Right cardiac atrium (tissue), 5 donors: ENCODE measurements around the gene C20orf144. TPM values are rescaled to one million over a fixed set of nuclear protein-coding genes. Genes with fewer than 3 reads are reported as not detected.
"Not testable (repeated sequence)": the region's sequence is repeated elsewhere in the genome, so short reads cannot be mapped to it uniquely, and the experiment has no call there.

Source experiments
- ATAC-seq, 2 donors: fragments of 200-7000 bp; cut with Tn5 transposase; one replicate each; pipeline versions ENCODE4 v1.8.0 to v1.9.1; 2020; ENCODE audit warnings: moderate library complexity in 2 of 2, mild to moderate bottlenecking in 1 of 2
- DNase-seq, 3 donors: peaks; one replicate each; pipeline ENCODE4 v3.0.0-alpha.2; 2020
- H3K27ac ChIP-seq: one replicate; pipeline ENCODE4 v1.5.1; 2013; ENCODE audit warnings: mild to moderate bottlenecking, low read length, control low read depth, moderate library complexity
- H3K27me3 ChIP-seq: one replicate; pipeline ENCODE4 v1.6.1; 2013; ENCODE audit not compliant: control insufficient read depth, insufficient read depth
- H3K4me1 ChIP-seq: one replicate; pipeline ENCODE4 v1.6.1; 2013; ENCODE audit warnings: low read length; ENCODE audit not compliant: control insufficient read depth, insufficient read depth
- H3K4me3 ChIP-seq: one replicate; pipeline ENCODE4 v1.5.1; 2013; ENCODE audit warnings: low read length, control low read depth
- H3K9me3 ChIP-seq: one replicate; pipeline ENCODE4 v1.6.1; 2013; ENCODE audit warnings: low read length; ENCODE audit not compliant: control insufficient read depth
- WGBS: extraction: QIAGEN DNeasy Blood & Tissue Kit; methylation state at CpG from one replicate; pipeline ENCODE4 v1.1.7; 2013; 5-methylcytosine and 5-hydroxymethylcytosine counted together
- intact Hi-C, 4 donors: fragments of 100-400 bp; cut with DNase I; formaldehyde crosslinking; loops; one replicate each; pipeline versions ENCODE4 v1.11.0 to v1.14.0; 2022 to 2023
- polyA plus RNA-seq: library from polyadenylated mRNA; stranded (reverse); fragments of 200-250 nt; gene quantifications from one replicate; pipeline ENCODE4 v1.2.3, GENCODE V29; 2013
- total RNA-seq, 4 donors: library from RNA; stranded (reverse); fragmentation: NEBNext Ultra II Directional; extraction: Animal tissue kit (Norgen Biotek cat#: 25700); gene quantifications; one replicate each; pipeline ENCODE4 v1.2.1, GENCODE V29; 2021
- donor health status: healthy with polysubstance abuse.
- donor health status: DM: no; HTN: yes; CAD: no.
- donor health status: DM: no; HTN: no; CAD: no.
- donor health status: DM: no; HTN: yes; CAD: no; lungs with severe emphysema.
- donor health status: DM: yes; HTN: yes; CAD: no.

Gene C20orf144
- total and polyA plus RNA-seq, 5 donors = 0.05 TPM; not detected in 4

- H3K4me3 ChIP-seq = no peak overlapping the region
- H3K27ac ChIP-seq = no peak overlapping the region
- intact Hi-C loops = no loop called here
- WGBS = 83% methylated on average over 3 of the region's 3 CpGs
- H3K27me3 ChIP-seq = no peaks in the 10 kb centered on the region
- no peaks in the 10 kb centered on the region for H3K9me3 ChIP-seq
- H3K4me1 ChIP-seq = no peaks in the 10 kb centered on the region
- DNase-seq (no peak), ATAC-seq (no peak)
Measured at GRCh38 chr20:33687993-33688937, 26.1 kb downstream of the C20orf144 start.

- Histone ChIP-seq H3K4me1 (no peaks in the 10 kb centered on the region), H3K4me3 (no peak overlapping the region), H3K27ac (no peak overlapping the region), H3K9me3 (no peaks in the 10 kb centered on the region), H3K27me3 (no peaks in the 10 kb centered on the region)
- 62% methylated on average over 3 of the region's 3 CpGs for WGBS
- DNase-seq (peak in 1 of 3 donors; percentile 55), ATAC-seq (peak in 1 of 2 donors; percentile 5)
- intact Hi-C loops = no loop called here
Measured at GRCh38 chr20:33688938-33689424, 26.9 kb downstream of the C20orf144 start.

GRCh38 chr20:33689493-33689892 is 27.4 kb downstream of the C20orf144 start:
- DNase-seq (no peak), ATAC-seq (no peak)
- H3K27ac ChIP-seq = no peak overlapping the region
- no peaks in the 10 kb centered on the region for H3K4me1 ChIP-seq
- H3K27me3 ChIP-seq = no peaks in the 10 kb centered on the region
- 88% methylated on average over 1 of the region's 1 CpG for WGBS
- no peak overlapping the region for H3K4me3 ChIP-seq
- intact Hi-C loops = no loop called here
- no peaks in the 10 kb centered on the region for H3K9me3 ChIP-seq

GRCh38 chr20:33689973-33690372 is 27.8 kb downstream of the C20orf144 start:
- no peak for ATAC-seq
- intact Hi-C loops = no loop called here
- Histone ChIP-seq H3K9me3 (no peaks in the 10 kb centered on the region), H3K4me3 (no peak overlapping the region), H3K27me3 (no peaks in the 10 kb centered on the region), H3K27ac (no peak overlapping the region), H3K4me1 (no peaks in the 10 kb centered on the region)
- no peak for DNase-seq
- WGBS = 11% methylated on average over 4 of the region's 4 CpGs

GRCh38 chr20:33693289-33693688 is 31.2 kb downstream of the C20orf144 start:
- Histone ChIP-seq H3K9me3 (no peaks in the 10 kb centered on the region), H3K4me3 (no peak overlapping the region), H3K4me1 (no peaks in the 10 kb centered on the region), H3K27me3 (no peaks in the 10 kb centered on the region), H3K27ac (no peak overlapping the region)
- 82% methylated on average over 5 of the region's 5 CpGs for WGBS
- intact Hi-C loops = no loop called here
- no peak for ATAC-seq
- DNase-seq = peak in 1 of 3 donors; percentile 37

- ATAC-seq = peak; percentile 81 to 89
- H3K27ac ChIP-seq = no peak overlapping the region
- no peaks in the 10 kb centered on the region for H3K9me3 ChIP-seq
- 64% methylated on average over 17 of the region's 17 CpGs for WGBS
- H3K4me1 ChIP-seq = no peaks in the 10 kb centered on the region
- H3K27me3 ChIP-seq = no peaks in the 10 kb centered on the region
- intact Hi-C loops = no loop called here
- H3K4me3 ChIP-seq = no peak overlapping the region
- peak; percentile 75 to 92 (median 91) for DNase-seq
Measured at GRCh38 chr20:33693741-33694638, 31.9 kb downstream of the C20orf144 start.

- Histone ChIP-seq H3K27ac (no peak overlapping the region), H3K4me1 (no peaks in the 10 kb centered on the region), H3K4me3 (no peak overlapping the region), H3K9me3 (no peaks in the 10 kb centered on the region), H3K27me3 (no peaks in the 10 kb centered on the region)
- intact Hi-C loops = no loop called here
- WGBS = 79% methylated on average over 6 of the region's 6 CpGs
- DNase-seq (peak in 1 of 3 donors; percentile 20), ATAC-seq (no peak)
Measured at GRCh38 chr20:33694639-33695012, 32.5 kb downstream of the C20orf144 start.

- no peaks in the 10 kb centered on the region for H3K9me3 ChIP-seq
- no peak overlapping the region for H3K27ac ChIP-seq
- no peak for ATAC-seq
- intact Hi-C loops = no loop called here
- H3K27me3 ChIP-seq = no peaks in the 10 kb centered on the region
- no peak overlapping the region for H3K4me3 ChIP-seq
- no peaks in the 10 kb centered on the region for H3K4me1 ChIP-seq
- 76% methylated on average over 4 of the region's 4 CpGs for WGBS
- no peak for DNase-seq
Measured at GRCh38 chr20:33696448-33696847, 34.3 kb downstream of the C20orf144 start.

GRCh38 chr20:33697129-33697528 is 35.0 kb downstream of the C20orf144 start:
- ATAC-seq = peak in 1 of 2 donors; percentile 70
- 65% methylated on average over 8 of the region's 8 CpGs for WGBS
- no peak overlapping the region for H3K27ac ChIP-seq

GRCh38 chr20:33698966-33699365 is 36.8 kb downstream of the C20orf144 start:
- H3K27ac ChIP-seq, H3K9me3 ChIP-seq, H3K4me3 ChIP-seq, ATAC-seq, H3K27me3 ChIP-seq, intact Hi-C loops, H3K4me1 ChIP-seq: not testable (repeated sequence)
- WGBS = 94% methylated on average over 20 of the region's 27 CpGs
- peak in 1 of 3 donors; percentile 47 for DNase-seq

More at GRCh38 chr20:33697129-33697528, 35.0 kb downstream of the C20orf144 start:
- Histone ChIP-seq H3K4me3 (no peak overlapping the region), H3K27me3 (no peaks in the 10 kb centered on the region), H3K9me3 (no peaks in the 10 kb centered on the region), H3K4me1 (no peaks in the 10 kb centered on the region)
- intact Hi-C loops = no loop called here
- peak; percentile 44 to 82 (median 67) for DNase-seq
